ENCODE measurements around the gene ZFPM1.

The ZFPM1 gene

DNA sequence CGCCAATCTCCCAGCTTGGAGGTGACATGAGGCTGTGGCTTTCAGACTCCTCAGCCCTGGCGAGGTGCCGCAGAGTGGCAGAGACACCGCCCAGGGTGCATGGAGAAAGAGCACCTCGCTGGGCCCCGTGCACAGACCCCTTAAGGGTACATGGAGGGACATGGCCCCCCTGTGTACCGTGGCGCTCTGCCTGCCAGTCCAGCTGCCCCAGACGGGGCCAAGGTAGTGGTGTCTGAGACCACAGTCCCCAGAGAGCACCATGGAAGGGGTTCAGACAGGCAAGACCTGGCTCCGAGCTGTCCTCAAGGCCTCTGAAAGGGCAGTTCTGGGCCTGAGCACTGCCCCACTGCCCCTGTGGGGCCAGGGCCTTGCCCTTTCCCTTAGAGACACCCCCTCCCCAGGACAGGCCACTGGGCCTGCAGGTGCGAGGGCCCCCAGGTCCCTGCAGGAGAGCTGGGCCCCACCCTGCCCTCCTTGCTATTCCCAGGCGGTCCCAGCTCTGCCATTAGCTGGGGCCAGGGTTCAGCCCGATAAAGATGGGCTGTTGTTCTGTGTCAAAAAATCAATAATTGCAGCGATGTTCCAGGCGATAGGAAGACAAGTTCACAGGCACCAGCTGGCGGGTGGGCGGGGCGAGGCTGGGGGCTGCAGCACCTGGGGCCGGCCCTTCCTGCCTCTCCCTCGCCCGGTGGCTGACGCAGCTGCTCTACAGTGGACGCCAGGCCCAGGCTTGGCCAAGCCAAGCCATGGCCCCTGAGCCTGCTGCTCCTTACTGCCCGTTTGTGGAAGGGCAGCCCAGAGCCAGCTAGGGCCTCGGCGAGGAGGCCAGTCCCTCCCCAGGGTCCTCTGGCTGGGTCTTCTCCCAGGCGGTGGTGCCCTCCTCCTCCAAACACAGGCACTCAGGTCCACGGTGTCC is 51.7 kb downstream of the ZFPM1 start:
- Mint-ChIP-seq H3K27ac (no peak overlapping the region), H3K9me3 (no peaks in the 10 kb centered on the region), H3K4me3 (no peak overlapping the region), H3K4me1 (ENCODE audit: low read depth) (peaks cover 4% of the 10 kb centered on the region), H3K36me3 (ENCODE audit: low read depth) (peaks cover 4% of the 10 kb centered on the region), H3K27me3 (no peaks in the 10 kb centered on the region)
- DNase-seq = no peak

DNA sequence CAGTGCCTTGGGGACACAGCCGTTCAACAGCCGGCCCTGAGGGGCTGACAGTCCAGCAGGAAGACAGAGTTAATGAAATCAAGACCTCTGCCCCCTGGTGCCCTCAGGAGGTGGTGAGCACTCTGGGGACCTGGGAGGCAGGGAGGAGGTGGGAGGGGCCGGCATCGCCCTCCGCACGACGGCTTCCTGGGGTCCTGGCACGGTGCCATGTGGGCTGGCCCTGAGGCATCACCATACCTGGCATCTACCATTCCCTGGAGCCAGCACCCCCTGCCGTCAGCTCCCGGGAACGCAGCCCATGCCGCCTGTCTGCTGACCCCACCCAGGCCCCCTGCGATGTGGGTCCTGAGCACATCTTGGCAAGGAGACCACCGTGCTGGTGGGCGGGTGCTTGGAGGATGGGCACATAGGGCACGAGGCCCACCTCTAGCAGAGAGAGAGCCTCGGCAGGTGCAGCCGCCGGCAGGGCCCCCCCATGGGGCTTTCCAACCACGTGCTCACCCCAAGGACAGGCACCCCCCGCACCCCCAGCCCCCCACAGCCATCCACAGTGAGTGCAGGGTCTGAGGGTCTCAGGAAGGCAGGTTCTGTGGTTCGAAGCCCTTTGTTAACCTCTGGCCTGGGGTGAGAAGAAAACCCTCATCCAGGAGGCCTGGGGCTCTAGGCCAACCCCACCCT is 52.5 kb downstream of the ZFPM1 start:
- H3K27me3 Mint-ChIP-seq = no peaks in the 10 kb centered on the region
- no peak overlapping the region for H3K27ac Mint-ChIP-seq
- H3K4me1 Mint-ChIP-seq (ENCODE audit: low read depth) = peaks cover 4% of the 10 kb centered on the region
- no peaks in the 10 kb centered on the region for H3K9me3 Mint-ChIP-seq
- DNase-seq = peak; percentile 64
- no peak overlapping the region for H3K4me3 Mint-ChIP-seq
- H3K36me3 Mint-ChIP-seq (ENCODE audit: low read depth) = peaks cover 4% of the 10 kb centered on the region

GRCh38 chr16:88506723-88507122 is 53.6 kb downstream of the ZFPM1 start:
- H3K27ac Mint-ChIP-seq = no peak overlapping the region
- peaks cover 4% of the 10 kb centered on the region for H3K4me1 Mint-ChIP-seq (ENCODE audit: low read depth)
- H3K36me3 Mint-ChIP-seq (ENCODE audit: low read depth) = no peaks in the 10 kb centered on the region
- no peak for DNase-seq
- no peak overlapping the region for H3K4me3 Mint-ChIP-seq
- no peaks in the 10 kb centered on the region for H3K27me3 Mint-ChIP-seq
- no peaks in the 10 kb centered on the region for H3K9me3 Mint-ChIP-seq

DNA sequence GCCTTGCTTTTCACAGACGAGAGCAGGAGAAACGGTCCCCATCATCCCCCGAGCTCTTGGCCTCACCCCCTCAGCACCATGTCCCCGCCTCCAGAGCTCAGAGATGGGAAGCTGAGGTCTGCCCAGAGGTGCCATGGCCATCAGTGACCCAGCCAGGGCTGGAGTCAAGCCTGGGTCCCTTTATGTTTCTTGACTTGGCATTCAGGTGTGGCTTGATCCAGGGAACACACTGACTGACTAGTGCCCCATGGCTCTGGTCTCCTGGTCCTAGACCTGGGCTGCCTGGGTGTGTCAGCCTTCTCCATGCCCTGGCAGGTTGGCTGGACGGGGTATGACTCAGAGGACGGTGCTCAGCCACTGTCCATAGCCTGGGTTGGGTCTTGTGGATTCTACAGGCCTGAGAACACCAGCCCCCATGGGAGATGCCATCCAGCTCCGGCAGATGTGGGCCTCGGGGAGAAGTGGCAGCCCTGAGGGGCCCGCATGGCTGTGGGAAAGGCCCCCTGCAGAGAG is 54.2 kb downstream of the ZFPM1 start:
- no peaks in the 10 kb centered on the region for H3K36me3 Mint-ChIP-seq (ENCODE audit: low read depth)
- no peaks in the 10 kb centered on the region for H3K27me3 Mint-ChIP-seq
- H3K4me3 Mint-ChIP-seq = no peak overlapping the region
- no peaks in the 10 kb centered on the region for H3K9me3 Mint-ChIP-seq
- no peak for DNase-seq
- no peak overlapping the region for H3K27ac Mint-ChIP-seq
- peaks cover 4% of the 10 kb centered on the region for H3K4me1 Mint-ChIP-seq (ENCODE audit: low read depth)

GRCh38 chr16:88508376-88508867 is 55.3 kb downstream of the ZFPM1 start:
- H3K4me1 Mint-ChIP-seq (ENCODE audit: low read depth) = peaks cover 3% of the 10 kb centered on the region
- no peak overlapping the region for H3K27ac Mint-ChIP-seq
- no peaks in the 10 kb centered on the region for H3K9me3 Mint-ChIP-seq

DNA sequence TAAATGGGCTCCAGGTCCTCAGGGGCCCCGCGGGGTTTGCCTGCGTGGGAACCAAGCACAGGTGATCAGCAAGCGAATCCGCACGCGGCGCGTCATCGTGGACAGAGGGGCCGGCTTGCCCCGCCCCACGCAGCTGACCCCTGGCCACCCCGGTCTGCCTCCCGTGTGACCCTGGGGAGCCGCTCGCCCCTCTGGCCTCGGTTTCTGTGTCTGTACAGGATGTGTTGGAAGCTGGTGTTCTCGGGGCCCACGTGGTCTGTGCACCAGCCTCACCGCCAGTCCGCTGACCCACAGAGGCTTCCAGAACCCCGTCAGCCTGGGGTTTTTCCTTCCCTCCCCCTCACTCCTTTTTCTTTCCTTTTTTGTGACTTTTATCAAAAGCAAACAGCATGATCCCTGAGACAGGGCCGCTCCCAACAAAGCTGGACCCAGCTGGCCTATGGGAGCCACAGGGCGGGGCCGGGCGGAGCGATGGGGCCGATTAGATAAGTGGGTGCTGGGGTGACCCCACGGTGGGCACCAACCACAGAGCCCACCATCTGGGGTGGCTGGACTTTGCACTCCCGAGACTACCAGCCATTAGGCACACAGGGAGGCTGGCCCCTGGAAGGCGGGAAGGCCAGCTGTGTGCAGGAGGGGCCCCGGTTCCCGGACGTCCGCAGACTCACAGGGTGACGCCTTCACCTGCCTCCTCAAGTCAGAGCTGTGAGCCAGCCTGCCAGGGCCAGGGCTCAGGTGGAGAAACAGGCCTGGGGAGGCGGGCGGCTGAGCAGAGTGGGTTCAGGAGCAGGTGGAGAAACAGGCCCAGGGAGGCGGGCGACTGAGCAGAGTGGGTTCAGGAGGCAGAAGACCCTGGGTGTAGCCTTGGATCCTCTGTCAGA is 56.0 kb downstream of the ZFPM1 start:
- H3K36me3 Mint-ChIP-seq (ENCODE audit: low read depth) = no peaks in the 10 kb centered on the region

More at GRCh38 chr16:88508376-88508867, 55.3 kb downstream of the ZFPM1 start:
- Mint-ChIP-seq H3K27me3 (no peaks in the 10 kb centered on the region), H3K4me3 (no peak overlapping the region), H3K36me3 (ENCODE audit: low read depth) (no peaks in the 10 kb centered on the region)
- DNase-seq = no peak

DNA sequence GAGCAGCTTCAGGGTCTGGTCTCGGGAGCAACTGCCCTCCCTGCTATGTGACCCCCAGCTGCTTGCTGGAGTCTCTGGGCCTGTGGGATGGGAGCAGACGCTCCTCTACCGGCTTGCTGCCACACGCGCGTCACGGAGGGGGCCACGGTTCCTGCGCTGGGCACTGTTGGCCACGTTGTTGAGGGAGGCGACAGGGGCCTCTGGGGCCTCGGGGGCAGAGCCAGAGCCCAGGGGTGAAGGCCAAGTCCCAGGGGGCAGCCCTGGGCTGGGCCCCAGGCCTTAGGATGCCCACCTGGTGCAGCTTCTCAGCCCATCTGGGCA is 56.6 kb downstream of the ZFPM1 start:
- H3K4me1 Mint-ChIP-seq (ENCODE audit: low read depth) = peaks cover 2% of the 10 kb centered on the region
- H3K27me3 Mint-ChIP-seq = no peaks in the 10 kb centered on the region
- no peaks in the 10 kb centered on the region for H3K9me3 Mint-ChIP-seq
- H3K4me3 Mint-ChIP-seq = no peak overlapping the region
- H3K36me3 Mint-ChIP-seq (ENCODE audit: low read depth) = peaks cover 2% of the 10 kb centered on the region
- H3K27ac Mint-ChIP-seq = no peak overlapping the region
- no peak for DNase-seq

More for the DNA sequence above, 56.0 kb downstream of the ZFPM1 start:
- H3K4me3 Mint-ChIP-seq = no peak overlapping the region
- no peak for DNase-seq
- H3K9me3 Mint-ChIP-seq = no peaks in the 10 kb centered on the region
- peaks cover 2% of the 10 kb centered on the region for H3K4me1 Mint-ChIP-seq (ENCODE audit: low read depth)
- H3K27ac Mint-ChIP-seq = no peak overlapping the region
- no peaks in the 10 kb centered on the region for H3K27me3 Mint-ChIP-seq

- Mint-ChIP-seq H3K4me3 (no peak overlapping the region), H3K4me1 (ENCODE audit: low read depth) (no peaks in the 10 kb centered on the region)
These were observed 57.3 kb downstream of the ZFPM1 start for GRCh38 chr16:88510091-88510994.

DNA sequence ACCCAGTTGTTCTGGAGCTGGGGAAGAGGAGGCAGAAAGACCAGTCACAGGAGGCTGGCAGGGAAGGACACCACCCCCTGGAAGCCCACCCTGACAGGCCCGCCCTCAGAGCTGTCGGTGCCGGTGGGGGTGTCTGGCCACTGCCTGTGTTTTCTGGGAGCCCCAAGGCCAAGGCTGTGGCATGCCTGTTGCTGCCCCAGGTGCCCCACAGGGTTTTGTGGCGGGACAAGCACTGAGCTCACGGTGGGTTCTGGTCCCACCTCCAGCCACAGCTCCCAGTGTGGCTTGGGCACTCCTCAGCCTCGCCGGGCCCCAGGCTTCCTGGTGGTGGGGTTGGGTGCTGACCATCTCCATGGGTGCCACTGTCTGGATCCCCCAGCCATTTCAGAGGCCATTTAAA is 58.0 kb downstream of the ZFPM1 start:
- H3K4me3 Mint-ChIP-seq = no peak overlapping the region
- H3K27me3 Mint-ChIP-seq = no peaks in the 10 kb centered on the region
- no peaks in the 10 kb centered on the region for H3K4me1 Mint-ChIP-seq (ENCODE audit: low read depth)
- no peak overlapping the region for H3K27ac Mint-ChIP-seq
- no peak for DNase-seq
- H3K9me3 Mint-ChIP-seq = no peaks in the 10 kb centered on the region
- peaks cover 11% of the 10 kb centered on the region for H3K36me3 Mint-ChIP-seq (ENCODE audit: low read depth)

More at GRCh38 chr16:88510091-88510994, 57.3 kb downstream of the ZFPM1 start:
- DNase-seq = no peak
- H3K36me3 Mint-ChIP-seq (ENCODE audit: low read depth) = peaks cover 6% of the 10 kb centered on the region
- no peaks in the 10 kb centered on the region for H3K9me3 Mint-ChIP-seq
- H3K27ac Mint-ChIP-seq = no peak overlapping the region
- H3K27me3 Mint-ChIP-seq = no peaks in the 10 kb centered on the region

DNA sequence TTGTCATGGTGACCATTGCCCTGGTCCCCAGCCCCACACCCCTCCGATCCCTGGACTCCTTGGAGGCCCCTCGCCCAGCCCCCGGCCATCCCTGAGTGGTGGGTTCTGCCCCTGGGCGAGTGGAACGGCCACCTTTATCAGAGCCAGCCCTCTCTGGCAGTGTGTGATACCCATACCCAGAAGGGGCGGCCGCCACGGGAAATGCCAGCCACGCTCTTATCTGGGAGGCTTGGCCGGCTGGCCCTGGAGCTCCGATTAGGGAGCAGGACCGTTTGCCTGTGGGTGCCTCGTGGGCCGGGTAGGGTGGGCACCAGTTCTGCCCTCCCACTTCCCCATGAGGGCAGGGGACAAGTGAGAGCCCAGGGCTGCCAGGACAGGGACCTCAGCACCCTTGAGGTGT is 58.8 kb downstream of the ZFPM1 start:
- Mint-ChIP-seq H3K36me3 (ENCODE audit: low read depth) (peaks cover 15% of the 10 kb centered on the region), H3K27ac (no peak overlapping the region), H3K27me3 (no peaks in the 10 kb centered on the region), H3K4me1 (ENCODE audit: low read depth) (no peaks in the 10 kb centered on the region), H3K9me3 (no peaks in the 10 kb centered on the region), H3K4me3 (no peak overlapping the region)
- DNase-seq = no peak

DNA sequence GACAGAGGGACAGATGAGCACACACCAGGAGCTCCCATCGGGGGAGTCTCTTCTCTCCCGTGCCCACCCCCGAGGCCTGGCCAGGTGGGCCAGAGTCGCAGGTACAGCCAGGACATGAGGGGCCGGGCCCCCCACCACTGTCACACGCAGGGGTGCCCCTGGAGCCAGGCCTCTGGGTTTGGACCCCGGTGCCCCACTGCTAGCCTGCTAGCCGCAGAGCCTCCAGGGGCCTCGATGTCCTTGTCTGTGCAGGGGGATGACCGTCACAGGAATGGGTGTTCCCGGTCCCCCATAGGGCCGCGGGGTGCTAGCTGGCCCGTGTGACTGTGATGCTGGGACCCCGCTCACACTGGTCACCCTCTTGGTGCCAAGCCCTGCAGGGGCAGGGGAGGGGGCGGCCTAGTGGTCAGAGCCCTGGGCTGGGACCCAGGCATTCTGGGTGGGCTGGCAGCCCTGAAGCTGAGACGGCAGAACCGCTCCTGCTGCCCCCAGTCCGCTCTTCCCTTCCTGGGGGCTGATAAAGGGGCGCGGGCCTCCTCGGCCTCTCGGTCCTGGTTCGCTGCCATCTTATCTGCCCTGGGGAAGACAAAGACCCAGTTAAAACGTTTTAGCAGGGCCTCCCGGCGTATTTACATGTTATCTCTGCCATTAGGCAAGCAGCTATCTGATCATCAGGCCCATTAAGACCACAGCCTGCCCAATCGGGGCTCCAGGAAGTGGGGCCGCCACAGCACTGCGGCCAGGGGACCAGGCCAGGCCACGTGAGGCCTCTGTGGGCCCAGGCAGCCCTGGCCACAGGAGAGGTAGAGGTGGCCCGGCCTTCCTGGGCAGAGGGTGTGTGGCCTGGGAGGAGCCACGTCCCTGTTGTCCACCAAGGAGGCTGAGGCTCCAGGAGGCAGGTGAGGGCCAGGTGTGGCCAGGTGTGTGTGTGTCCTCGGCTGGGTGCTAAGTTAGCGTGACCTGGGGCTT is 59.9 kb downstream of the ZFPM1 start:
- no peak for DNase-seq
- Mint-ChIP-seq H3K4me1 (ENCODE audit: low read depth) (no peaks in the 10 kb centered on the region), H3K27ac (no peak overlapping the region), H3K36me3 (ENCODE audit: low read depth) (peaks cover 15% of the 10 kb centered on the region), H3K27me3 (no peaks in the 10 kb centered on the region), H3K9me3 (no peaks in the 10 kb centered on the region), H3K4me3 (no peak overlapping the region)

DNA sequence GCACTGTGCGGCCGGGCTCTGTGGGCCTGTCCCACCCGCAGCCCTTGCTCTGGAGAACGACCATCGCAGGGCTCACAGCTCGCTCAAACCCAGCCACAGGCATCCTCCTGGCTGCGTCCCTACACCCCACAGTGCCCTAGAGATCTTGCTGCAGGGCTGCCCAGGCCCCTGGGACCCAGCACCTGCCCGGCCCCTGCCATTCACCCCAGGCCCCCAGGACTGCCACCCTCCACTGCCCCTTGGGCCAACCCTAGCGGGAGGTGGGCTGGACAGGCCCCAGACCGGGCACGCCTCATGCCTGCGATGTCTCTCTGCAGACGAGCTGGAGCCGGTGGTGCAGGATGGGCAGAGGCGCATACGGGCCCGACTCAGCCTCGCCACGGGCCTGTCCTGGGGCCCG is 61.0 kb downstream of the ZFPM1 start:
- Mint-ChIP-seq H3K9me3 (no peaks in the 10 kb centered on the region), H3K27ac (no peak overlapping the region), H3K4me1 (ENCODE audit: low read depth) (no peaks in the 10 kb centered on the region), H3K36me3 (ENCODE audit: low read depth) (peaks cover 15% of the 10 kb centered on the region), H3K27me3 (no peaks in the 10 kb centered on the region), H3K4me3 (no peak overlapping the region)
- DNase-seq = no peak
